SK-N-SH (cell line): ENCODE measurements around the gene EVPL. TPM values are rescaled to one million over a fixed set of nuclear protein-coding genes. Genes with fewer than 3 reads are reported as not detected.

Source experiments
- CTCF ChIA-PET: fragments of 300-600, 350-600 bp; formaldehyde crosslinking; extraction: SDS; loops from one replicate; lab custom pipeline; 2021; lab: Yijun Ruan, JAX
- POLR2A ChIA-PET: fragments of 350-600 bp; sonication (Branson Sonifier 250); formaldehyde crosslinking; extraction: SDS; loops from one replicate; lab custom pipeline; 2020; ENCODE audit warnings: antibody characterized with exemption, inconsistent platforms; lab: Yijun Ruan, JAX
- DNase-seq: peaks from one replicate; pipeline ENCODE4 v3.0.0; 2012
- H2AFZ ChIP-seq: fragments of 200-600 bp; sonication (generic); 2 replicates; pipeline ENCODE4 v1.8.1; 2016; ENCODE audit warnings: antibody characterized with exemption, mild to moderate bottlenecking, low read depth
- H3F3A ChIP-seq: fragments of 200-600 bp; sonication (generic); replicated peaks from 2 replicates; pipeline ENCODE3; 2016; ENCODE audit warnings: antibody characterized with exemption, mild to moderate bottlenecking; ENCODE audit not compliant: insufficient read depth
- H3K27ac ChIP-seq, 2 experiments: fragments of 200-500 bp in 1 of 2; fragments of 200-600 bp in 1 of 2; sonication (Bioruptor generic) in 1 of 2; sonication (generic), shearing (Covaris generic) in 1 of 2; 2 replicates each; pipeline versions ENCODE4 v1.5.1 to v1.6.1; 2014 to 2016; ENCODE audit warnings: low read depth in 2 of 2, inconsistent platforms in 1 of 2, low read length in 1 of 2, mild to moderate bottlenecking in 1 of 2, mixed read lengths in 1 of 2
- H3K27me3 ChIP-seq: fragments of 200-600 bp; sonication (generic), shearing (Covaris generic); 2 replicates; pipeline ENCODE4 v1.6.1; 2016; ENCODE audit warnings: mixed run types; ENCODE audit not compliant: insufficient read depth
- H3K36me3 ChIP-seq, 2 experiments: fragments of 200-500 bp in 1 of 2; fragments of 200-600 bp in 1 of 2; sonication (Bioruptor generic) in 1 of 2; sonication (generic) in 1 of 2; replicated peaks in 1 of 2; 2 replicates each; pipeline versions ENCODE3 to v1.5.1; 2014 to 2016; ENCODE audit warnings: low read length in 1 of 2, mild to moderate bottlenecking in 1 of 2; ENCODE audit not compliant: insufficient read depth in 2 of 2, control insufficient read depth in 1 of 2
- H3K4me1 ChIP-seq, 2 experiments: fragments of 200-500 bp in 1 of 2; fragments of 200-600 bp in 1 of 2; sonication (Bioruptor generic) in 1 of 2; sonication (generic), shearing (Covaris generic) in 1 of 2; 2 replicates each; pipeline versions ENCODE4 v1.5.1 to v1.6.1; 2014 to 2016; ENCODE audit warnings: low read depth in 1 of 2, low read length in 1 of 2, mixed run types in 1 of 2; ENCODE audit not compliant: insufficient read depth in 2 of 2, control insufficient read depth in 1 of 2
- H3K4me2 ChIP-seq: fragments of 200-600 bp; sonication (generic), shearing (Covaris generic); 2 replicates; pipeline ENCODE4 v1.6.1; 2017; ENCODE audit warnings: mixed run types
- H3K4me3 ChIP-seq, 2 experiments: fragments of 200-500 bp in 1 of 2; fragments of 200-600 bp in 1 of 2; sonication (Bioruptor generic) in 1 of 2; sonication (generic), shearing (Covaris generic) in 1 of 2; 2 replicates each; pipeline versions ENCODE4 v1.5.1 to v1.8.1; 2014 to 2016; ENCODE audit warnings: low read depth in 2 of 2, inconsistent platforms in 1 of 2, low read length in 1 of 2, mild to moderate bottlenecking in 1 of 2, mixed read lengths in 1 of 2, moderate library complexity in 1 of 2
- H3K79me2 ChIP-seq: fragments of 200-600 bp; sonication (generic); 2 replicates; pipeline ENCODE4 v1.8.1; 2017; ENCODE audit warnings: mild to moderate bottlenecking; ENCODE audit not compliant: insufficient read depth
- H3K9ac ChIP-seq: fragments of 200-600 bp; sonication (generic); 2 replicates; pipeline ENCODE4 v1.6.1; 2017; ENCODE audit warnings: mixed run types
- H3K9me2 ChIP-seq: fragments of 200-600 bp; sonication (generic); 2 replicates; pipeline ENCODE4 v1.6.1; 2017; ENCODE audit warnings: mixed run types
- H3K9me3 ChIP-seq: fragments of 200-600 bp; sonication (generic); 2 replicates; pipeline ENCODE4 v1.6.1; 2017; ENCODE audit warnings: mixed run types, mild to moderate bottlenecking, moderate library complexity
- H4K20me1 ChIP-seq: fragments of 200-600 bp; sonication (generic); 2 replicates; pipeline ENCODE4 v1.6.1; 2017; ENCODE audit warnings: mild to moderate bottlenecking, mixed run types; ENCODE audit not compliant: insufficient read depth
- ELF1 ChIP-seq: IDR thresholded peaks from 2 replicates; pipeline ENCODE4 v1.4.0; 2012
- EP300 ChIP-seq, 2 experiments: IDR thresholded peaks; 2 replicates each; pipeline versions ENCODE4 v1.4.0 to v1.6.1; 2012; ENCODE audit warnings: borderline replicate concordance in 1 of 2, low read depth in 1 of 2, low read length in 1 of 2
- FOXM1 ChIP-seq: IDR thresholded peaks from 2 replicates; pipeline ENCODE4 v1.4.0; 2012; ENCODE audit warnings: low read depth, mild to moderate bottlenecking
- GATA2 ChIP-seq: sonication (generic); formaldehyde crosslinking; IDR thresholded peaks from 2 replicates; pipeline ENCODE4 v1.5.0; 2020; ENCODE audit warnings: mild to moderate bottlenecking, missing genetic modification reagents
- NRF1 ChIP-seq: IDR thresholded peaks from 2 replicates; pipeline ENCODE4 v1.6.1; 2012; ENCODE audit warnings: low read depth, mild to moderate bottlenecking, low read length
- POLR2AphosphoS5 ChIP-seq: IDR thresholded peaks from 2 replicates; pipeline ENCODE4 v1.6.1; 2012; ENCODE audit warnings: low read depth, low read length
- RAD21 ChIP-seq: IDR thresholded peaks from 2 replicates; pipeline ENCODE4 v1.6.1; 2012; ENCODE audit warnings: mild to moderate bottlenecking, low read length
- RCOR1 ChIP-seq: fragments of 150-350 bp; IDR thresholded peaks from 2 replicates; pipeline ENCODE4 v1.6.1; 2017; ENCODE audit warnings: antibody characterized with exemption, low read length
- RFX5 ChIP-seq: IDR thresholded peaks from 2 replicates; pipeline ENCODE4 v1.6.1; 2012; ENCODE audit warnings: mild to moderate bottlenecking, improper control_type of control experiment, low read length
- SMC3 ChIP-seq: IDR thresholded peaks from 2 replicates; pipeline ENCODE4 v1.6.1; 2012; ENCODE audit warnings: low read depth, low read length, improper control_type of control experiment
- TCF12 ChIP-seq: IDR thresholded peaks from 2 replicates; pipeline ENCODE4 v1.4.0; 2012
- YY1 ChIP-seq: IDR thresholded peaks from 2 replicates; pipeline ENCODE4 v1.4.0; 2012; ENCODE audit warnings: low read depth, mild to moderate bottlenecking
- WGBS: methylation state at CpG from one replicate; pipeline ENCODE4 v1.1.6; 2017; ENCODE audit warnings: low lambda C conversion rate; 5-methylcytosine and 5-hydroxymethylcytosine counted together
- polyA plus RNA-seq, 3 experiments: library from polyadenylated mRNA; depleted of rRNA; stranded (reverse); fragments of >200 nt; gene quantifications; 2 replicates each; pipeline ENCODE4 v1.2.3, GENCODE V29; 2012
- TF ChIP-seq, protein P1 (sequence below): fragments of 200-600 bp; sonication (generic); IDR thresholded peaks from 2 replicates; pipeline ENCODE4 v1.6.1; 2017; ENCODE audit warnings: antibody characterized with exemption, mild to moderate bottlenecking, moderate library complexity

EVPL gene
- polyA plus RNA-seq, 1 of the 3 experiments (the other 2 are of a cell fraction) = 0.23 TPM

DNA sequence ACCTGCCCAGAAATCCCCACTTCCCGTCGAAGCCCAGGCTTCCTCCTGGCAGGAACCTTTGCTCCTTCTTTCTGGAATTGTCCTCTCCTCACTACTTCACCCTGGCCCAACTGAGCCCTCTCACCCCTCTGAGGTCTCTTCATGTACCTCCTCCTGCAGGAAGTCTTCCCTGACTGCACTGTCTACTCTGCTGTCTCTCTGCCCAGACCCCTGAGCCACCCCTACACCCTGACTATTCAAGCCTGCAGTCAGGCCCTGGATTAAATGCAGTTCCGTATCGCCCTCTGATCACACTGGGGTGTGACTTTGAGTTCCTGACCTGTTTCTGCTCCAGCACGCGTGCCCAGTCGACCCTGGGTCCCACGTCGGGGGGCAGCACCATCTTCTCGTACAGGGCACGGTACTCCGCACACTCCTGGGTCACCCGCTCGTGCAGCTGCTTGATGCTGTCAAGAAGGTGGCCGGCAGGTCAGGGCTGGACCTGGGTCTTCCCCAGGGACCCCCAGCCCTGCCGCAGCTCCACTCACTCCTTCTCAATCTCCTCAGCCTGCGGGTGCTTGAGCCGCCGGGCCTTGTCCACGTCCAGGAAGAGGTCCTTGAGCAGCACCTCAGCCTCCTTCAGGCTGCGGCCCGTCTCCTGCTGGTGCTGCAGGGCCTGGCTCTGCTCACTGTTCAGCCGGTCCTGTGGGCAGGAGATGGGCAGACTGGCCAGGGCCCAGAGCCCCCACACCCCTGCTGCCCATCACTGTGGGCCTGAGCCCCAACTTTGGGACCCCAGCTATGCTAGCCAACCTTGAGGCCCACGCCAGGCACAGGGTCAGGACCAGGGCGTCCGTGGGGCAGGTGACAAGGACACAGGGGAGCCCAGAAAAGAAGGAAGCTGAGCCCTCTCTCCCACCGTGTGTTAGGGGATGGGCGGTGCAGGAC lies 3.9 kb downstream of the EVPL start (continued):
- TF ChIP-seq YY1 = no peak
- TF ChIP-seq RAD21 = no peak

DNA sequence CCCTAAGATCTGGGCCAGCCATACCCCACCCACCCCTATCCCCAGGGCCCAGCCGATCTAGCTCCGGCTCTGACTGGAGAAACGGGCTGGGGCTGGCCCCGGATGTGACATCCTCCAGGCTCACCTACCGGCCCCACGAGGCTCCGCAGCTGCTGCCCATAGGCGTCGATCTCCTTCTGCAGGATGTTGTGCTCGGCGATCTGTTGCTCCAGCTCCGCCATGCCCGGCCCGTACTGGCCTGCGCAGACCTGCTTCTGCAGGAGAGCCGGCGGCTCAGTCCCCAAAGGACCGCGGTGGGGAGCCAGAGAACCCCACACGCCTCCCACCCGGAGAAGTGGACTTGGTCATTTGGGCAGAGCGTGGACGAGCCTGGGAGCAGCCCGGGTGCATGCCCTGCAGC lies 4.8 kb downstream of the EVPL start:
- Histone ChIP-seq H3K27ac (no peak overlapping the region), H3K9me2 (no peaks in the 10 kb centered on the region), H3K9me3 (no peaks in the 10 kb centered on the region), H4K20me1 (no peaks in the 10 kb centered on the region), H3F3A (peaks cover 9% of the 10 kb centered on the region), H3K4me2 (no peak overlapping the region), H3K4me1 (peaks cover 0 to 3% of the 10 kb centered on the region in 2 experiments; a peak in 1 of 4 replicates), H3K27me3 (no peaks in the 10 kb centered on the region), H3K79me2 (no peaks in the 10 kb centered on the region), H3K4me3 (no peak overlapping the region), H3K36me3 (no peaks in the 10 kb centered on the region), H2AFZ (no peak overlapping the region), H3K9ac (no peak overlapping the region)
- TF ChIP-seq FOXM1 (no peak), POLR2AphosphoS5 (no peak), GATA2 (no peak), TCF12 (no peak), ELF1 (no peak), RFX5 (no peak), YY1 (no peak), RAD21 (no peak), EP300 (IDR thresholded peaks at IDR 0.05; ENCODE audit: borderline replicate concordance in 1 of 2, low read depth in 1 of 2, low read length in 1 of 2) (no peak)
- DNase-seq = no peak
- ChIA-PET POLR2A (no interaction called here), CTCF (interaction anchor here (0.9 to 1.7 kb wide), 3 partner anchors 11 to 276 kb away, joined by 3 to 4 read pairs (median 3); partner anchors contain the start of gene CDK3)
- 85% methylated on average over 18 of the region's 24 CpGs for WGBS

DNA sequence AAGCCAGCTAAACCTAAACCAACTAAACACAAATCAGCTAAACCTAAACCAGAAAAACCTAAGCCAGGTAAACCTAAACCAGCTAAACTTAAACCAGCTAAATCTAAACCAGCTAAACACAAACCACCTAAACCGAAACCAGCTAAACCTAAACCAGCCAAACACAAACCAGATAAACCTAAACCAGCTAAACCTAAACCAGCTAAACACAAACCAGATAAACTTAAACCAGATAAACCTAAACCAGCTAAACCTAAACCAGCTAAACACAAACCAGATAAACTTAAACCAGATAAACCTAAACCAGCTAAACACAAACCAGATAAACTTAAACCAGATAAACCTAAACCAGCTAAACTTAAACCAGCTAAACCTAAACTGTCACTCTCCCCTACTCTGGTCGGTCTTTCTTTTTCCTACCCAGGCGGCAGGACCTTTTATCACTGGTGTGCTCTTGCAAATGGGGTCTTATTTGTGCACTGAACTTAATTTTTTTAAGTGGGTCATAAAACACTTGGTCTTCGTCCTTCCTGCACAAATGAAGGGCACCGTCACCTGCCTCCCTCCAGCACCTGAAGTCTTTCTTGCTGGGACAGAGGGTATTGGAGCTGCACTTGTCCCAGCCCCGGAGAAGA lies 7.2 kb downstream of the EVPL start:
- H3K4me3 ChIP-seq = no peak overlapping the region
- no peaks in the 10 kb centered on the region for H3K9me3 ChIP-seq
- H3K27me3 ChIP-seq = no peaks in the 10 kb centered on the region
- H3K4me1 ChIP-seq = peaks cover 0 to 3% of the 10 kb centered on the region in 2 experiments; a peak in 1 of 4 replicates
- ChIA-PET CTCF (interaction anchor here (0.7 to 14.6 kb wide), 12 partner anchors 10 to 259 kb away, joined by 3 to 231 read pairs (median 4); partner anchors contain the start of gene CDK3), POLR2A (interaction anchor here (0.9 kb wide), 1 partner anchor 61 kb away, joined by 3 read pairs; no protein-coding TSS in a partner anchor)
- no peaks in the 10 kb centered on the region for H3K9me2 ChIP-seq
- no peak for DNase-seq
- H4K20me1 ChIP-seq = no peaks in the 10 kb centered on the region
- H3K27ac ChIP-seq = no peak overlapping the region
- H3K36me3 ChIP-seq = no peaks in the 10 kb centered on the region
- 80% methylated on average over 6 of the region's 6 CpGs for WGBS
- TF ChIP-seq RFX5 = no peak
- no peak for TF ChIP-seq GATA2
- TF ChIP-seq RCOR1 = no peak
- TF ChIP-seq, protein P1, sequence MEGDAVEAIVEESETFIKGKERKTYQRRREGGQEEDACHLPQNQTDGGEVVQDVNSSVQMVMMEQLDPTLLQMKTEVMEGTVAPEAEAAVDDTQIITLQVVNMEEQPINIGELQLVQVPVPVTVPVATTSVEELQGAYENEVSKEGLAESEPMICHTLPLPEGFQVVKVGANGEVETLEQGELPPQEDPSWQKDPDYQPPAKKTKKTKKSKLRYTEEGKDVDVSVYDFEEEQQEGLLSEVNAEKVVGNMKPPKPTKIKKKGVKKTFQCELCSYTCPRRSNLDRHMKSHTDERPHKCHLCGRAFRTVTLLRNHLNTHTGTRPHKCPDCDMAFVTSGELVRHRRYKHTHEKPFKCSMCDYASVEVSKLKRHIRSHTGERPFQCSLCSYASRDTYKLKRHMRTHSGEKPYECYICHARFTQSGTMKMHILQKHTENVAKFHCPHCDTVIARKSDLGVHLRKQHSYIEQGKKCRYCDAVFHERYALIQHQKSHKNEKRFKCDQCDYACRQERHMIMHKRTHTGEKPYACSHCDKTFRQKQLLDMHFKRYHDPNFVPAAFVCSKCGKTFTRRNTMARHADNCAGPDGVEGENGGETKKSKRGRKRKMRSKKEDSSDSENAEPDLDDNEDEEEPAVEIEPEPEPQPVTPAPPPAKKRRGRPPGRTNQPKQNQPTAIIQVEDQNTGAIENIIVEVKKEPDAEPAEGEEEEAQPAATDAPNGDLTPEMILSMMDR = no peak
- no peak for TF ChIP-seq ELF1
- TF ChIP-seq NRF1 = no peak
- no peak for TF ChIP-seq SMC3
- TF ChIP-seq TCF12 = no peak
- H3F3A ChIP-seq = peaks cover 9% of the 10 kb centered on the region
- H3K79me2 ChIP-seq = no peaks in the 10 kb centered on the region
- no peak overlapping the region for H2AFZ ChIP-seq
- no peak overlapping the region for H3K9ac ChIP-seq
- no peak overlapping the region for H3K4me2 ChIP-seq
